ENCODE results near the gene SH3TC1.

SH3TC1 gene

DNA sequence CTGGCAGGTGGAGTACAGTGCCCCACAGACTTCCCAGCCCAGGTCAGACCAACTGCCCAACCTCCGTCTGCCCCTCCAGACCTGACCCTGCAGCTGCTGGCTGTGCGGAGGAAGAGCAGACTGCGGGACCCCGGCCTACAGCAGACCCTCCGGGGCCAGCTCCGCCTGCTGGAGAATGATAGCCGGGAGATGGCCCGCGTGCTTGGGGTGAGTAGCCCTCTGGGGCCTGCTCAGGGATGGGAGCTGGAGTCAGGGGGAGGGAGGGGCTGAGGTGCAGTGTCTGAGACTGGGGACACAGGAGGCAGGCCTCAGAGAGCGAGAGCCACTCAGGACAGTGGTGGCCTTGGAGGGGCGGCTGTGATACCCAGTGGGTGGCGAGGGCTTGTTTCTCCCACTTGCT lies 13.5 kb downstream of the SH3TC1 start:
- no peak overlapping the region for H3K4me3 ChIP-seq (ENCODE audit: low read depth, low read length)

DNA sequence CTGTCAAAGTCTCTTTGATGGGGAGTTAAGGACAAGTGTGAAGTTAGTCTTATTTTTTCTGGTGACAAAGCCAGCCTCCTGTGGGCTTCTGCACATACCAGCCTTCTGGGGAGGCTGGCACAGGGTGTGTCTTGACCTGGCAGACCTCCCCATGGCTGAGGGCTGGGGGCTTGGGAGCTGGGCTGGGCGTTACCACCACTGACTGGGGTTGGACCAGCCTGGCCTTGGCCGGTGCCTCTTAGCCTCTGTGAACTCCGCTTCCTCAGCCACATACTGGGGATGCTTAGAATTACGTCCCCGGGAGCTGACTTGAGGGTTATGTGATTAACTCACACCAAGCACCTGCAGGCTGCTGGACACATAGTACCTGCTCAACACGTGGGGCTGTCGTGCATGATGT lies 14.0 kb downstream of the SH3TC1 start:
- H3K4me3 ChIP-seq (ENCODE audit: low read depth, low read length): no peak overlapping the region

DNA sequence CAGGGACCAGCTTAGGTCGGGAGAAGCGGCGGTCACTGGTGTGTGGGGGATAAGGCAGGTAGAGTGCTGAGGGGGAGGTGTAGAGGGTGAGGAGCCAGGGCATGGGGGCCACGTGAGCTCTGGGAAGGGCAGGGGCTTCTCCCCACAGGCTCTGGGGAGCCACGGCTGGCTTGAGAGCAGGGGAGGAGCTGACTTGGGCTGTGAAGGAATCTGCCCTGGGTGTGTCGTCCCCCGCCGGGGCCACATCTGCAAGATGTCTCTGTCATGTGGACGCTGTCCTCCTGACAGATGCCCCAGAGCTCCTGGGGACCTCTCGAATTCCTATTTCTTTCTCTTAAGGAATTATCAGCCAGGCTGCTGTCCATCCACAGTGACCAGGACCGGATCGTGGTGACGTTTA lies 15.0 kb downstream of the SH3TC1 start:
- H3K4me3 ChIP-seq (ENCODE audit: low read depth, low read length): no peak overlapping the region

DNA sequence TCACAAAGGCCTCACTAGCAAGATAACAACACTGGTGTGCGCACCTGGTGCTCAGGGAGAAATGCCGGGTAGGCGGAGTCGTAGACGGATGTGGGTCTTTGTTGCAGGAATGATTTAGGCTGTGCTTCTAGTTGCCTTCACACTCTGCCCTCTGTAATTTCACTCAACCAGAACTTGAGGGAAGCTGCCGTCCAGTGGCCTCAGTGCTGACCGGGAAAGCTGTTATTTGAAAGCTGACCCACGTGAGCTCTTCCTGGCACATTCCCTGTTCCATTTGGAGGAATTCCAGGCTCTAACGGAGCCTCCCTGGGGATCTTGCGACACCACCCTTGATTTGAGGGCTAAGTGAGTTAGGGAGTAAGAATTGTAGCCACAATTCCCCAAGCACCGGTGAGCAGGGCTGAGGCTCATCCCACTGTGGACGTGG lies 15.9 kb downstream of the SH3TC1 start:
- no peak overlapping the region for H3K4me3 ChIP-seq (ENCODE audit: low read depth, low read length)

DNA sequence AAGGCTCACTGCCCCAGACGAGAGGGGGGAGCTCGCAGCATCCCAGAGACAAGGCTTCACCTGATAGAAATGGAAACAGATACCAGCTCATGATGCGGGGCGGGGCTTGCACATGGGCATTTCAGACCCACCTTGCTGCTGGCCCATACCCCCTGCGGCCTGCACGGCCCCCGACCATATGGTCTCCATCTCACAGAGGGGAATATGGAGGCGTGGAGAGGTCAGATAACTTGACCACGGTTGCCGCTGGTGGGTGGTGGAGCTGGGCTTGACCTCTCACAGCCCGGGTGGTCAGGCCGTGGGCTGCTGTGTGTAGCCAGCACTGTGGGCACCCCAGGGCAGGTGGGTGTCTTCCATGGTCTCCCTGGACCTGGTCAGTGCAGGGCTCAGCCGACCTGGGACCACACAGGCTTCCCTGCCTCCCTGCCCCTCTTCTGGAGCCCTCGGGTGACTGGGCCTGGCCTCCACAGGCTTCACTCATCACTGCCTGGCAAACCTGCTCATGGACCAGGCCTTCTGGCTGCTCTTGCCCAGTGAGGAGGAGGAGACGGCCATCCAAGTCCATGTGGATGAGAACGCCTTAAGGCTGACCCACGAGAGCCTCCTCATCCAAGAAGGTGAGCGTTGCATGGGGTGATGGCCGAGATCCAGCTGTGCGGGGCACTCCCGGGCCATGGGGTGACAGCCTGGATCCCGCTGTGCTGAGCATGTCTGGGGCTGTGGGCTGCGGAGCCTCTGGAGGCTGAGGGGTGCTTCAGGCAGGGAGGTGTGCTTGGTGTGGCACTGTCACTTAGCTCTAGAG lies 16.8 kb downstream of the SH3TC1 start:
- H3K4me3 ChIP-seq (ENCODE audit: low read depth, low read length): no peak overlapping the region

DNA sequence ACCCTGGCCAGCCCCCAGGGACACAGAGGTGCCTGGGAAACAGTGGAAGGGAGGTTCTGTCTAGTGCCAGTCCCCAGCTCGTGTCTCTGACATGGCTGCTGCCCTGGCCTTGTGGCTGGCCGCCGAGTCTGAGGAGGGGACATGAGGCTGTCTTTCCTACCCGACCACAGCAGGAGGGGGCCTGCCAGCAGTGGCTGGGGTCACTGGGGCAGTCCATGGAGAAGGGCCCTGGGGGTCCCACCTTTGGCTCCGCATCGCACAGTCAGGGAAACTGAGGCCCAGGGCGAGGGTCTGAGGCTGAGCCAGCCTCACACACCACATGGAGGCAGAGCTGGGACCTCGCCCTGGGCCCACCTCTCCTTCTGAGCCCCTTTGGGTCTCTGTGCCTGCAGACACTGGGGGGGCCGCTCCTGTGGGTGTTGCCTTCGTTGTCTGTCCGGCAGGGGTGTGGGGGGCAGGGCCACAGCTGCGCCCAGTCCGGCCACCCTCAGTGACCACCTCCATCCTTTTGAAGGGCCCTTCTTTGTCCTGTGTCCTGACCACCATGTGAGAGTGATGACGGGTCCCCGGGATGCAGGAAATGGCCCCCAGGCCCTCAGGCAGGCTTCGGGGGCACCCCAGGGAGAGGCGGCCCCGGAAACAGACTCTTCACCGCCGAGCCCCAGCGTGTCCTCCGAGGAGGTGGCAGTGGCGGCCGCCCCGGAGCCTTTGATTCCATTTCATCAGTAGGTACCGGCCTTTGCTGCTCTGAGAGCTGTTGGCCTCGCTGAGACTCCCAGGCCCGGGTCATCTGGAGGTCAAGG lies 17.6 kb downstream of the SH3TC1 start:
- no peak overlapping the region for H3K4me3 ChIP-seq (ENCODE audit: low read depth, low read length)

DNA sequence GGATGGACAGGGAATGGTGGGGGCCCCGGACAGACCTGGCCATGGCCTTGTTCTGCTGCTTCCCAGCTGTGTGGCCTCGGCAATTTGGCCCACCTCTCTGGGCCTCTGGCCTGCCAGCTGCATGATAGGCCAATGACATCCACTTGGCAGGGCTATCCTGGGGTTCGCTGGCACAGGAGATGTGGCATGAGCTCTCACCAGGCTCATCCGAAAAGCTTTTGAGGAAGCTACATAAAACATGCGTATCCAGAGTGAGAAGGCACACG lies 18.1 kb downstream of the SH3TC1 start:
- no peak overlapping the region for H3K4me3 ChIP-seq (ENCODE audit: low read depth, low read length)

DNA sequence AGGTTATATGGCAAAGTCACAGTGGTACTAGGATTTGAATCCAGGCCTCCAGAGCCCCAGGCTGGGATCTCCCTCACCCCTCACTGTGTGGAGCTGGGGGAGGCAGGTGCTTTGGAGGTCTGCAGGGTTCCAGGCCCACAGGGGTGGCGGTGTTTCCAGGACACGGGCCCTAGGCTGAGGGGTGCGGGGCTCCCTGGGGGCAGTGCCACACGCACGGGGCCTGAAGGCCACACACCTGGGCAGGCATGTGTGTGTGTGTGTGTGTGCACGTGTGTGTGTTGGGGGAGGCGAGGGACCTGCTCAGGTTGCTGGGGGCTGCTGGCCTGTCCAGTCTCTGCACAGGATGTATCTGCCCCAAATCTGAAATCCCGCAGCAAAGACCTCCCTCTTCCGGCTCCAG lies 18.8 kb downstream of the SH3TC1 start:
- H3K4me3 ChIP-seq (ENCODE audit: low read depth, low read length): no peak overlapping the region

DNA sequence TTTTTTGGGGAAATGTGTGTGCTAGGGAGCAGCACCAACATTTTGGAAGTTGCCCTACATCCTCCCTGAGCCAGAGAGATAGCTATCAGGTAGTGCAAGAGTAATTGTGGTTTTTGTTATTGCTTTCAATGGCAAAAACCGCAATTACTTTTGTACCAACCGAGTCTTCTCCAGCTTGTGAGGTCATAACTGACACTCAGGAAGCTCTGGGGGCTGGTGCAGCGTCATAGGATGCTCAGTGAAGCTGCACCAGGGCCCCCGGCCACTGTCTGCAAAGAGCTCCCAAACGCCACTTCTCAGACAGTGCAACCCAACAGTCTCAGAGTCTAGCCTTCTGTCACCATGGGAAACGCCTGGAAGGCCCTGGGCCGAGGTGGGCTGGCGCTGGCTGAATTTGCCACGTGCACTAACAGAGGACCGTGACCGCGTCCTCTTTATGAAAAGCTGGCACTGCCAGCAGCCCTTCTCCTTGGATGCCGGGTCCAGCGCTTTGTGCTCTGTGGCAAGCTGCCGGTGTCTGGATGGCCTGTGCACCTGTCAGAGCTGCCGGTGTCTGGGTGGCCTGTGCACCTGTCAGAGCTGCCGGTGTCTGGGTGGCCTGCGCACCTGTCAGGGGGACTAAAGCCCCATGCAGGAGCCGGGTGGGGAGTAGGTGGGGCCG lies 19.4 kb downstream of the SH3TC1 start:
- no peak overlapping the region for H3K4me3 ChIP-seq (ENCODE audit: low read depth, low read length)

DNA sequence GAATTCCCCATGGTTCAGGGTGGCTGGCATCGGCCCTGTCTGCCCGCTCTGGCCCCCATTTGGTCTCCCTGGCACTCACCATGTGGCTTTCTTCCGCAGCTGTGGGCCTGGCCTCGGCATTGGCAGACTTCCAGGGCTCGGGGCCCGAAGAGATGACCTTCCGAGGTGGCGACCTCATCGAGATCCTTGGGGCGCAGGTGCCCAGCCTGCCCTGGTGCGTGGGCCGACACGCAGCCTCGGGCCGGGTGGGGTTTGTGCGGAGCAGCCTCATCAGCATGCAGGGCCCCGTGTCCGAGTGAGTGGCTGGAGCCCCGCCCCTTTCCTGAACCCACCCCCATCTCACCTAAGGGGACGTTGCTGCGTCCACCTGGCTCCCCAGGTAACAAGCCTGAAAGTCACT lies 20.1 kb downstream of the SH3TC1 start:
- H3K4me3 ChIP-seq (ENCODE audit: low read depth, low read length): no peak overlapping the region

DNA sequence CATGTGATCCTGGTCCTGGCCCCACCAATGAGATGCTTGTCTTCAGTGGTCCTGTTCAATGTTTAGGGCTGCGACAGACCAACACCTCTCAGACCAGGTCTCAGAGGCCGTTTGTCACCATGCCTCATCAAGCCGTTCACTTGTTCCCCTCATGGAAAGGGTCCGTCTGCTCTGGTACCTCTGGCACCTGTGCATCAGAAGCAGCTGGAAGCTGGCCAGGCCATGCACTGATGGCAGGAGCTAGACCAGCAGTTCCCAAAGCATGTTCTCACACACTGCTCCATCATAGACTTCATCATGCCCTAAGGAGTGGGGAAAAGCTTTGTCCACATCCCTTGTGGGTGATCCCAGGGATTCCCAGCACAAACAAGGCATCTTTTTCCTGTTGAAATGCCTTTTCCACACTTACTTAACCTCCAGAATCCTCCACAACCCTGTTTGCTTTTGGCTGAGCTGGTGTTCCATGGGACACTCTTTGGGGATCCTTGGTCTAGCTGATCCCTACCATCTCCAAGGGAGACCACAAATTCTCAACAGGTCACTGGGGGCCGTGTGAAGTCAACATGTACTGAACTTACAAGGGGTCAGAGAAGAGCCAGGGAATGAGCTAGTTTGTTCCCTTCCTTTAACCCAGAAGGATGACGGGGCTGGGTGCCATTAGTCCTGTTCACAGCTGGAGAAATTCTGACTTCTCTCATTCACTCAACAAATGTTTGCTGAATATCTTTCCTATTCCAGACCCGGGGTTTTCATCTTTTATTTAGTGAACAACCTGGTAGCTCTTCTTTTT lies 21.8 kb downstream of the SH3TC1 start:
- H3K4me3 ChIP-seq (ENCODE audit: low read depth, low read length): no peak overlapping the region

DNA sequence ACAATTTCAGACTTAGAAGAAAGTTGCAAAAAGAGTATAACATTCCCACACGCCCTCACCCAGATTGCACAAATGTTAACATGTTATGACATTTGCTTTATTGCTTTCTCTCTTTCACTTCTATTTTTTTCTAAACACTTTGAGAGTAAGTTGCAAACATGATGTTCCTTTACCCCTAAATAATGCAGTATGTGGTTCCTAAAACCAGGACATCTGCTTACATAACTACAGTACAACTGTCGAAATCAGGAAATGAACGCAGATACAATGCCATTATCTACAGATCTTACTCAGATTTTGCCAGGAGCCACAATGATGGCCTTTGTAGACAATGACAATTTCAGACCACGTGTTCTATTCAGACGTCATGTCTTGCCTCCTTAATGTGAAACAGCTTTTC lies 22.4 kb downstream of the SH3TC1 start:
- no peak overlapping the region for H3K4me3 ChIP-seq (ENCODE audit: low read depth, low read length)

DNA sequence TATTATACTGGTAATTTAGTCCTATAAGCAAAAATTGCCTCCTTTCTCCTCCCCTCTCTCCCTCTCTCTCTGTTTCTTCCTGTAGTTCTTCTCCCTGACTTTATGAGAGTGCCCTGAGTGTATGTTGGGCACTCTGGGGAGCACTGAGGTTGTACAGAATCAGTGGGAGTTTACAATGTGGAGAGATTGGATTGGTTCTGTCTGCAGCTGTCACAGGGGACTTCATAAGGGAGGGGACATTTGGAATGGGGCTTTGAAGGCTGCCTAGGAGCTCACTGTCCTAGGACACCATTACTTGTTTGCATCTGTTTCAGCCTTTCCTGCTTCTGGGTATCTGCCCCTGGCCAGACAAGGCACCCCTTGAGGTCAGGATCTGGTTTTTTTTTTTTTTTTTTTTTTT lies 22.9 kb downstream of the SH3TC1 start:
- H3K4me3 ChIP-seq (ENCODE audit: low read depth, low read length): no peak overlapping the region

DNA sequence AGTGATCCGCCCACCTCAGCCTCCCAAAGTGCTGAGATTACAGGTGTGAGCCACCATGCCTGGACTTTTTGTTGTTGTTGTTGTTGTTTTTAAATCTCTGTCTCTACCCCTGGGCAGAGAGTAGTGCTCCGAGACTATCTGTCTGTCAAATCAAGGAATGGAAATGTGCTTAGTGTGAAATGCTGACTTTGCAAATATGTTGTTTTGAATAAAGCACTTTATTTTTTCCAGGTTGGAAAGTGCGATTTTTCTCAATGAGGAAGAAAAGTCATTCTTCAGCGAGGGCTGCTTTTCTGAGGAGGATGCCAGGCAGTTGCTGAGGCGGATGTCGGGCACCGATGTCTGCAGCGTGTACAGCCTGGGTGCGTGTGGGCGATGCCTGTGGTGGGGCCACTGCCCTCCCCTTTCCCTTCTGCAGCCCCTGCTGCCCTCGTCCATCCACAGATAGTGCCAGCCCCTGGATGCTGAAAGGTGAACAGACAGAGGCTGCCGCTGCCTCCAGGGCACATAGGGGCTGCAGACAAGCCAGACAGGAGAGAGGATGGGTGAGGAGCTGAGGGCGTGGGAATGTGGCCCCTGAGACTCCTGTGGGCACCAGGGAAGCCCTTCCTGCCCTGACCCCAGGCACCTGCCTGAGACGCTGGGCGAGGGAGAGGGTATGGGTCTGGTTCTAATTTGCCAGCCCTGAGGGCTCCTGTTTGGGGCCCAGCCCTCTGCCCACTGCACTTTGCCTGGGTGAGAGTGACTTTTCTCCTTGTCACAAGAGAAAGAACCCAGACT lies 23.7 kb downstream of the SH3TC1 start:
- H3K4me3 ChIP-seq (ENCODE audit: low read depth, low read length): no peak overlapping the region

DNA sequence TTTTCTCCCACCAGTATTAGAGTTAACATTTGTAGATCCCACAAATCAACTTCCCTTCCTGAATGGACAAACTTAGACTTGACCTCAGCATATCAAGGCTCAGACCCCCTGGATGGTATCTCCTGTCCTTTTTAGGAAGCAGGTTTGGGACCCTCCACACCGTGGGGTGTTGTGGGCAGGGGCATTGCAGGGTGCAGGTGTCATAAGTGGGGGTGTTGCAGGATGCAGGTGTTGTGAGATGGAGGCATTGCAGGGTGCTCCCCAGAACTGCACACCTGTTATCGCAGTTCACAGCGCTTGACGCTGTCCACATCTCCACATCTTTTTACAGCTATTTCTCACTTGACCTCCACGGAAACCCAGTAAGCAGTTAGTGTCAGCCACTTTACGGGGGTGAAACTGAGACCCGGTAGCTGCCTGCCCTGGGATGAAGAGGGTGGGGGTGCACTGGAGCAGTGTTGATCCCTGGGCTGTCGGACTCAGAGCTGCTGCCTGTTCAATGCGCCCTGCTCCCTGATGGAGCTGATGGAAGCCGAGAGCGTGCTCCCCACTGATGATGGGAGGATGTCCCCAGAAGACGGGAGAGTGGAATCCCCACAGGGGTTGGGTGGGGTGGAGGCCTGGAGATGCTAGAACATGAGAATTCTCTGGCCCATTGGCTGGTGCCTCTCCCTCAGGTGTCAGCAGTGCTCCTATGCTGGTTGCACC lies 25.3 kb downstream of the SH3TC1 start:
- H3K4me3 ChIP-seq (ENCODE audit: low read depth, low read length): no peak overlapping the region

DNA sequence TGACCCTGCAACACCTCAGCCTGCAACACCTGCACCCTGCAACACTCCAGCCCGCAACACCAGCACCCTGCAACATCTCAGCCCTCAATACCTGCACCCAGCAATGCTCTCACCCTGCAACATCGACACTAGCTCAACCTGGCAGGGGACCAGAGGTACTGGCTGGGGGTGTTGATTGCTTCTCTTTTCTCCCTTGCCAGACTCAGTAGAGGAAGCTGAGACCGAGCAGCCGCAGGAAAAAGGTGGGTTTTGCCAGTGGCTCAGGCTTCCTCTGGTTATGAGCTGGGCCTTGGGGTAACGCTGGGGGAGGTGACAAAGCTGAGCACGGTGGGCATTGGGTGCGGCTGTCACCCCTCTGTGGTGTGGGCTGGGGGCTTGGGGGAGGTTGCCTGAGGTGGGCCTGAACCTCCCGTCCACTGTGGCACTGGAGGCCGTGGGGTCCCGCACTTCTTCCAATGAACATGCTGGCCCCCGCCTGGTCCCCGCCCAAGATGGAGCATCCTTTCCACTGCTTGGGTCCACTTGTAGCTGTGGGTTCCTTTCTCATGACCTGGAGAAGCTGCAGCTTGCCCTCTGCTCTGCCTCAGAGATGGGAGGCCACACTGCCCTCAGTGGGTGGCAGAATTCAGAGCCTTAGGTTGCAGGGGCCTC lies 26.0 kb downstream of the SH3TC1 start:
- H3K4me3 ChIP-seq (ENCODE audit: low read depth, low read length): no peak overlapping the region

DNA sequence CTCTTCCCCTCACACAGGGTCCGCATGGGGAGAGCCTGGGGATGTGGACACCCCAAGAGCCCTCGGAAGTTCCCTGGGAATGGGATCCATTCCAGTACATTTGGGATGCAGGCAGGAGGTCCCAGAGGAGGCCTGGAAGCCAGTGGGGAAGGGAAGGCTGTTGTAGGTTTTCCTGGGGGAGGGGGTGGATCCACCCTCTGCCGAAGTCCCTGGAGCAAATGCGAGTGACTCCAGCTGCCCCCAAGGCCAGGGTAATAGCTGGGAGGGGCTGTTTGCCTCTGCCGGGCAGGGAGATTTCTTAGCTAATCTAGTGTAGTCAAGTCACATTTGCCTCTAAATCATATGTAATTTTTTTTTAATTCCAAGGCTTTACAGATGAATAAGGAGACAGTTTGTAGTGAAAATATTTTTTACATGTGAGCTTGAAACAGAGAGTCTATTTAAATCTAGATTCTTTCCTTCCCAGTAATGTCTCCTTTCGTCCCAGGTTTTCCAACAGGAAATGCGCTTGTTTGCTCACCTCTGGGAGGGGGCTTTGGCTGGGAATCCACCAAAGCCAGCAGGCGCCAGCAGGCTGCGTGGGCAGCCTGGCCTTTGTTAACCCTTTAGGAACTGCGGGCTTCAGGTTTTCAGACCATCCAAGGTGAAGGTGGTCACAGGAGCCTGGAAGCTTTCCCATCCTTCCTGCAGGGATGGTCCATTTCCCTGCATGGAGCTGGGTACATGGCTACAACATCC lies 26.8 kb downstream of the SH3TC1 start:
- H3K4me3 ChIP-seq (ENCODE audit: low read depth, low read length): no peak overlapping the region

DNA sequence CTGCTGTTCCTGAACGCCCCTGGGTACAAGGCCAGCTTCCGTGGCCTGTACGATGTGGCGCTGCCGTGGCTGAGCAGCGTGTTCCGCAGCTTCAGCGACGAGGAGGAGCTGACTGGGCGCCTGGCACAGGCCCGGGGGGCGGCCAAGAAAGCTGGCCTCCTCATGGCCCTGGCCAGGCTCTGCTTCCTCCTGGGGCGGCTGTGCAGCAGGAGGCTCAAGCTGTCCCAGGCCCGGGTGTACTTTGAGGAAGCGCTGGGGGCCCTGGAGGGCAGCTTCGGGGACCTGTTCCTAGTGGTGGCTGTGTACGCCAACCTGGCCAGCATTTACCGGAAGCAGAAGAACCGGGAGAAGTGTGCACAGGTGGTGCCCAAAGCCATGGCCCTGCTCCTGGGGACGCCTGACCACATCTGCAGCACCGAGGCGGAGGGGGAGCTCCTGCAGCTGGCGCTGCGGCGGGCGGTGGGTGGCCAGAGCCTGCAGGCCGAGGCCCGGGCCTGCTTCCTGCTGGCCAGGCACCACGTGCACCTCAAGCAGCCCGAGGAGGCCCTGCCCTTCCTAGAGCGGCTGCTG lies 28.2 kb downstream of the SH3TC1 start:
- H3K4me3 ChIP-seq (ENCODE audit: low read depth, low read length): no peak overlapping the region
